ENCODE results near the gene GBP4. TPM values are rescaled to one million over a fixed set of nuclear protein-coding genes. Genes with fewer than 3 reads are reported as not detected.

GBP4 gene
- total and polyA plus RNA-seq, 9 of the 15 experiments (the other 6 are each of a cell fraction or from before 2014, with no cell fraction given) = 0.04 to 0.40 (median 0.11) TPM

- Histone ChIP-seq H3K27me3 (ENCODE audit: control insufficient read depth in 2 of 2, insufficient read depth in 2 of 2, low read length in 2 of 2) (peaks cover 5 to 8% of the 10 kb centered on the region in 2 experiments; a peak in 2 of 5 replicates), H3K4me2 (ENCODE audit: insufficient read depth, low read length) (no peak overlapping the region), H3K9me1 (ENCODE audit: control insufficient read depth, insufficient read depth, low read length) (no peaks in the 10 kb centered on the region), H3K4me3 (no peak overlapping the region), H4K20me1 (replicated peaks; ENCODE audit: control insufficient read depth, insufficient read depth, low read length) (no peaks in the 10 kb centered on the region), H3K4me1 (replicated peaks in 1 of 2; ENCODE audit: control insufficient read depth in 2 of 2, insufficient read depth in 2 of 2, low read length in 2 of 2) (no peaks in the 10 kb centered on the region), H2AFZ (ENCODE audit: low read depth, low read length) (no peak overlapping the region), H3K36me3 (ENCODE audit: control insufficient read depth, insufficient read depth, low read length) (no peaks in the 10 kb centered on the region), H3K79me2 (ENCODE audit: control insufficient read depth, insufficient read depth, low read length) (no peaks in the 10 kb centered on the region), H3K27ac (ENCODE audit: extremely low read depth, low read depth, low read length) (no peak overlapping the region), H3K9me3 (replicated peaks; ENCODE audit: control insufficient read depth, insufficient read depth, low read depth, low read length) (no peaks in the 10 kb centered on the region), H3K9ac (ENCODE audit: insufficient read depth in 1 of 2, low read depth in 2 of 2, low read length in 2 of 2) (no peak overlapping the region)
- ATAC-seq (no peak), DNase-seq (ENCODE audit: extremely low read depth in 1 of 4, low spot score in 3 of 4) (no peak), FAIRE-seq (no peak)
- POLR2A ChIA-PET = no interaction called here
- BruUV-seq (replicated peaks) = no TSS peak
- CTCF ChIA-PET (ENCODE audit: low intra/inter-chr PET ratio) = no interaction called here
- intact Hi-C loops (cut with micrococcal nuclease) (no loop called here), in situ Hi-C loops (cut with MboI) (no loop called here)
- WGBS (ENCODE audit: insufficient coverage, low coverage, missing lambda C conversion rate) = 0% methylated on average over 2 of the region's 2 CpGs
- TF ChIP-seq ZNF140 (CRISPR knock-in tag; IDR thresholded peaks at IDR 0.05) (no peak), NCOR1 (IDR thresholded peaks at IDR 0.05) (0 out of 2 replicates have a peak, but pooled peaks have one; percentile 36), TEAD4 (IDR thresholded peaks at IDR 0.05; ENCODE audit: low read length) (peak; percentile 76), TEAD4 (CRISPR knock-in tag; IDR thresholded peaks at IDR 0.05; ENCODE audit: borderline replicate concordance) (no peak), KDM1A (IDR thresholded peaks at IDR 0.05) (peak in 1 of 2 experiments; percentile 37; a peak in 1 of 4 replicates), ZNF408 (CRISPR knock-in tag; IDR thresholded peaks at IDR 0.05; ENCODE audit: low read depth) (no peak), HBP1 (CRISPR knock-in tag; IDR thresholded peaks at IDR 0.05) (no peak), SAP30 (IDR thresholded peaks at IDR 0.05; ENCODE audit: borderline replicate concordance, insufficient read depth, low read depth, low read length, poor library complexity, severe bottlenecking) (no peak), BCL6 (CRISPR knock-in tag; IDR thresholded peaks at IDR 0.05) (0 out of 2 replicates have a peak, but pooled peaks have one; percentile 30), CREB3 (tag; conservative IDR thresholded peaks at IDR 0.05; ENCODE audit: low read depth) (no peak), STAT5A (IDR thresholded peaks at IDR 0.05; ENCODE audit: borderline replicate concordance, low read length) (peak; percentile 39; the same call in 1 of the 2 replicates), SOX6 (IDR thresholded peaks at IDR 0.05) (0 out of 2 replicates have a peak, but pooled peaks have one; percentile 13), CREM (IDR thresholded peaks at IDR 0.05; ENCODE audit: low read depth) (peak; percentile 64; the same call in 1 of the 2 replicates), ZNF639 (CRISPR knock-in tag; conservative IDR thresholded peaks at IDR 0.05 in 1 of 2, IDR thresholded peaks at IDR 0.05 in 1 of 2) (peak in 1 of 2 experiments; percentile 61; a peak in 2 of 4 replicates), SMARCE1 (IDR thresholded peaks at IDR 0.05) (0 out of 2 replicates have a peak, but pooled peaks have one; percentile 15), FOXA3 (CRISPR knock-in tag; conservative IDR thresholded peaks at IDR 0.05 in 1 of 2, IDR thresholded peaks at IDR 0.05 in 1 of 2) (peak in 1 of 2 experiments; percentile 80; a peak in 2 of 4 replicates), CBFA2T3 (IDR thresholded peaks at IDR 0.05) (peak; percentile 87), ZNF311 (CRISPR knock-in tag; IDR thresholded peaks at IDR 0.05) (peak; percentile 79; the same call in 1 of the 2 replicates)
These were observed 1.9 kb upstream of the GBP4 start for GRCh38 chr1:89200663-89201062.

Measured in K562 (cell line).